Panc1 (cell line): ENCODE results near the gene FAM89A. TPM values are rescaled to one million over a fixed set of nuclear protein-coding genes. Genes with fewer than 3 reads are reported as not detected.
"Not testable (repeated sequence)": the region's sequence is repeated elsewhere in the genome, so short reads cannot be mapped to it uniquely, and the experiment has no call there.

Source experiments
- ATAC-seq: fragments of 200-7000 bp; cut with Tn5 transposase; 2 replicates; pipeline ENCODE4 v1.9.1; 2020; ENCODE audit warnings: mild to moderate bottlenecking, moderate library complexity
- BruUV-seq: library from RNA; stranded (reverse); fragments of 400-500 nt; replicated peaks from 2 replicates; lab custom pipeline; 2021; lab: Mats Ljungman, UMichigan
- CTCF ChIA-PET: fragments of 300-600 bp; sonication (Branson Sonifier 250); formaldehyde crosslinking; loops from one replicate; lab custom pipeline; 2022; ENCODE audit warnings: antibody characterized with exemption; lab: Charles Lee
- POLR2A ChIA-PET: fragments of 300-600 bp; sonication (Branson Sonifier 250); formaldehyde crosslinking; loops from one replicate; lab custom pipeline; 2022; ENCODE audit warnings: antibody characterized with exemption; lab: Charles Lee
- DNase-seq: peaks from one replicate; pipeline ENCODE4 v3.0.0-alpha.2; 2010; ENCODE audit warnings: low read depth, low spot score
- H3K27ac ChIP-seq: 2 replicates; pipeline ENCODE4 v1.5.1; 2011; ENCODE audit warnings: mild to moderate bottlenecking, low read length, inconsistent platforms
- H3K27me3 ChIP-seq: fragments of 200-500 bp; sonication (Bioruptor generic); 2 replicates; pipeline ENCODE4 v1.6.0; 2014; ENCODE audit warnings: low read length, inconsistent platforms; ENCODE audit not compliant: control insufficient read depth, insufficient read depth
- H3K36me3 ChIP-seq: fragments of 200-500 bp; sonication (Bioruptor generic); 2 replicates; pipeline ENCODE4 v1.5.1; 2014; ENCODE audit warnings: inconsistent platforms, mild to moderate bottlenecking, low read length, moderate library complexity; ENCODE audit not compliant: control insufficient read depth, insufficient read depth
- H3K4me1 ChIP-seq: 2 replicates; pipeline ENCODE4 v1.5.1; 2011; ENCODE audit warnings: inconsistent platforms, mild to moderate bottlenecking, low read length, moderate library complexity; ENCODE audit not compliant: control insufficient read depth, insufficient read depth
- H3K4me3 ChIP-seq, 2 experiments: 2 replicates each; pipeline ENCODE4 v1.5.1; 2011 to 2012; ENCODE audit warnings: low read depth in 2 of 2, low read length in 2 of 2, mild to moderate bottlenecking in 2 of 2, inconsistent platforms in 1 of 2, moderate library complexity in 1 of 2
- H3K9me3 ChIP-seq: fragments of 200-500 bp; sonication (Bioruptor generic); 2 replicates; pipeline ENCODE4 v1.5.1; 2014; ENCODE audit warnings: low read depth, mild to moderate bottlenecking, inconsistent platforms, low read length, moderate library complexity; ENCODE audit not compliant: control insufficient read depth, insufficient read depth
- CTCF ChIP-seq: fragments of 450-650 bp; IDR thresholded peaks from 2 replicates; pipeline ENCODE4 v1.5.1; 2017; ENCODE audit warnings: mild to moderate bottlenecking
- POLR2AphosphoS5 ChIP-seq: IDR thresholded peaks from 2 replicates; pipeline ENCODE4 v1.6.1; 2012; ENCODE audit warnings: mild to moderate bottlenecking, low read depth, low read length, moderate library complexity
- SIN3A ChIP-seq: IDR thresholded peaks from 2 replicates; pipeline ENCODE4 v1.6.1; 2012; ENCODE audit warnings: low read depth, mild to moderate bottlenecking, low read length, moderate library complexity, borderline replicate concordance; ENCODE audit not compliant: insufficient read depth
- TCF7L2 ChIP-seq: IDR thresholded peaks from 2 replicates; pipeline ENCODE4 v1.6.1; 2011; ENCODE audit warnings: mild to moderate bottlenecking, low read depth, low read length, inconsistent platforms
- in situ Hi-C: cut with HindIII; loops from 2 replicates; pipeline ENCODE4 v1.10.0; 2016; ENCODE audit warnings: low sequenced_read_pairs, low pct_unique_long_range_greater_than_20kb
- intact Hi-C: fragments of 100-400 bp; cut with micrococcal nuclease; formaldehyde crosslinking; loops from one replicate; pipeline ENCODE4 v1.10.0; 2022; ENCODE audit not compliant: unreplicated experiment
- total RNA-seq: library from RNA; stranded (reverse); gene quantifications from one replicate; pipeline ENCODE4 v1.2.1, GENCODE V29; 2021; ENCODE audit not compliant: unreplicated experiment
- TF ChIP-seq, protein P1 (sequence below), 2 experiments: IDR thresholded peaks; 2 replicates each; pipeline ENCODE4 v1.6.1; 2011 to 2012; ENCODE audit warnings: low read depth in 2 of 2, control low read depth in 1 of 2, low read length in 1 of 2, mild to moderate bottlenecking in 1 of 2, moderate library complexity in 1 of 2; ENCODE audit not compliant: insufficient read depth in 1 of 2

The FAM89A gene
- total RNA-seq, 1 experiment from 2014 or later = 2.2 TPM

DNA sequence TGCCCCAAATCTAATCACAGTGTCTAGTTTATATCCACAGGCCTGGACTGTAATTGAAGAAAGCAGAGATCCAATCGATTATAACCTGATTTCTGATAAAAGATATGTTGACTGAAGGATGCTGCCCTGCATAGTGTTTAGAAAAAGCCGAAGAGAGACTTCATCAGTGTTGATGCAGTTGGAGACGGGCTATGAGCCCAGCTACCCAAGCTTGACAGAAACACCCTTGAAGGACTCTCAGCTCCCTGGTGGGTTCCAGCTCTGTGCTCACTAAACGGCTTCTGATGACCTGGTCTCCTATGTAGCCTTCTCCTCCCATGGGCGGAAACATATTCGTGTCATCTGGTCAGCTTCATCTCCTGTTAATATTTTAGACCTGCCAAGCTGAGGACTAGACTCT lies 10.2 kb downstream of the FAM89A start:
- DNase-seq = no peak
- H3K4me1 ChIP-seq = no peaks in the 10 kb centered on the region; the same call in 1 of the 2 replicates
- TF ChIP-seq POLR2AphosphoS5 = no peak
- TF ChIP-seq, protein P1, sequence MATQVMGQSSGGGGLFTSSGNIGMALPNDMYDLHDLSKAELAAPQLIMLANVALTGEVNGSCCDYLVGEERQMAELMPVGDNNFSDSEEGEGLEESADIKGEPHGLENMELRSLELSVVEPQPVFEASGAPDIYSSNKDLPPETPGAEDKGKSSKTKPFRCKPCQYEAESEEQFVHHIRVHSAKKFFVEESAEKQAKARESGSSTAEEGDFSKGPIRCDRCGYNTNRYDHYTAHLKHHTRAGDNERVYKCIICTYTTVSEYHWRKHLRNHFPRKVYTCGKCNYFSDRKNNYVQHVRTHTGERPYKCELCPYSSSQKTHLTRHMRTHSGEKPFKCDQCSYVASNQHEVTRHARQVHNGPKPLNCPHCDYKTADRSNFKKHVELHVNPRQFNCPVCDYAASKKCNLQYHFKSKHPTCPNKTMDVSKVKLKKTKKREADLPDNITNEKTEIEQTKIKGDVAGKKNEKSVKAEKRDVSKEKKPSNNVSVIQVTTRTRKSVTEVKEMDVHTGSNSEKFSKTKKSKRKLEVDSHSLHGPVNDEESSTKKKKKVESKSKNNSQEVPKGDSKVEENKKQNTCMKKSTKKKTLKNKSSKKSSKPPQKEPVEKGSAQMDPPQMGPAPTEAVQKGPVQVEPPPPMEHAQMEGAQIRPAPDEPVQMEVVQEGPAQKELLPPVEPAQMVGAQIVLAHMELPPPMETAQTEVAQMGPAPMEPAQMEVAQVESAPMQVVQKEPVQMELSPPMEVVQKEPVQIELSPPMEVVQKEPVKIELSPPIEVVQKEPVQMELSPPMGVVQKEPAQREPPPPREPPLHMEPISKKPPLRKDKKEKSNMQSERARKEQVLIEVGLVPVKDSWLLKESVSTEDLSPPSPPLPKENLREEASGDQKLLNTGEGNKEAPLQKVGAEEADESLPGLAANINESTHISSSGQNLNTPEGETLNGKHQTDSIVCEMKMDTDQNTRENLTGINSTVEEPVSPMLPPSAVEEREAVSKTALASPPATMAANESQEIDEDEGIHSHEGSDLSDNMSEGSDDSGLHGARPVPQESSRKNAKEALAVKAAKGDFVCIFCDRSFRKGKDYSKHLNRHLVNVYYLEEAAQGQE (IDR thresholded peaks at IDR 0.05; ENCODE audit: insufficient read depth in 1 of 2, low read depth in 2 of 2, low read length in 1 of 2) = no peak
- no peak for TF ChIP-seq TCF7L2
- no peak for TF ChIP-seq CTCF
- no peak for TF ChIP-seq SIN3A
- no peaks in the 10 kb centered on the region for H3K9me3 ChIP-seq
- no peak overlapping the region for H3K4me3 ChIP-seq
- no peak overlapping the region for H3K27ac ChIP-seq
- intact Hi-C loops = no loop called here
- POLR2A ChIA-PET = no interaction called here
- CTCF ChIA-PET = no interaction called here
- in situ Hi-C loops = no loop called here
- ATAC-seq = no peak
- no peaks in the 10 kb centered on the region for H3K36me3 ChIP-seq
- no TSS peak for BruUV-seq
- no peaks in the 10 kb centered on the region; the same call in 1 of the 2 replicates for H3K27me3 ChIP-seq

DNA sequence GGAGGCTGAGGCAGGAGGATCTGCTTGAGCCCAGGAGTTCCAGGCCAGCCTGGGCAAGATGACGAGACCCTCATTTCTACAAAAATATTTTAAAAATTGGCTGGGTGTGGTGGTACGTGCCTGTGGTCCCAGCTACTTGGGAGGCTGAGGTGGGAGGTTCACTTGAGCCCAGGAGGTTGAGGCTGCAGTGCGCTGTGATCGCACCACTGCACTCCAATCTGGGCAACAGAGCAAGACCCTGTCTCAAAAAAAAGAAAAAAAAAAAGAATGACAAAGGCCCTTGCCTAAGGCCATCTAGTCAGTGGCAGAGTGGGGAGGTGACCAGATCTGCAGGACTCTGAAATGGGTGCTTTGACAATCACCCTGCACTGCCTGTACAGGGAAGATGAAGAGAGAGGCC lies 10.8 kb downstream of the FAM89A start:
- ATAC-seq, BruUV-seq, H3K36me3 ChIP-seq, intact Hi-C loops, DNase-seq, H3K9me3 ChIP-seq, H3K27ac ChIP-seq, POLR2A ChIA-PET, in situ Hi-C loops, H3K4me3 ChIP-seq, H3K4me1 ChIP-seq, CTCF ChIA-PET, H3K27me3 ChIP-seq: not testable (repeated sequence)

- no peak for DNase-seq
- H3K4me3 ChIP-seq = no peak overlapping the region
- H3K9me3 ChIP-seq = no peaks in the 10 kb centered on the region
- no TSS peak for BruUV-seq
- H3K27ac ChIP-seq = no peak overlapping the region
- intact Hi-C loops (no loop called here), in situ Hi-C loops (no loop called here)
- no peaks in the 10 kb centered on the region; the same call in 1 of the 2 replicates for H3K27me3 ChIP-seq
- POLR2A ChIA-PET = interaction anchor here (0.5 kb wide), 1 partner anchor 375 kb away, joined by 3 read pairs; no protein-coding TSS in a partner anchor
- CTCF ChIA-PET = no interaction called here
- no peak for ATAC-seq
- TF ChIP-seq TCF7L2 (no peak), POLR2AphosphoS5 (no peak), CTCF (no peak)
- TF ChIP-seq, protein P1 (IDR thresholded peaks at IDR 0.05; ENCODE audit: insufficient read depth in 1 of 2, low read depth in 2 of 2, low read length in 1 of 2) = no peak
- no peaks in the 10 kb centered on the region; the same call in 1 of the 2 replicates for H3K4me1 ChIP-seq
- H3K36me3 ChIP-seq = no peaks in the 10 kb centered on the region
Observed at GRCh38 chr1:231028682-231029081, 11.4 kb downstream of the FAM89A start.
